ENCODE results near the gene ZFP36L1. TPM values are rescaled to one million over a fixed set of nuclear protein-coding genes. Genes with fewer than 3 reads are reported as not detected.
A peak's percentile ranks its signal among the peaks of the same experiment; 100 is the strongest.

ZFP36L1 gene
- total and polyA plus RNA-seq, 9 of the 15 experiments (the other 6 are each of a cell fraction or from before 2014, with no cell fraction given), result 1.3 to 26.6 (median 3.7) TPM

DNA sequence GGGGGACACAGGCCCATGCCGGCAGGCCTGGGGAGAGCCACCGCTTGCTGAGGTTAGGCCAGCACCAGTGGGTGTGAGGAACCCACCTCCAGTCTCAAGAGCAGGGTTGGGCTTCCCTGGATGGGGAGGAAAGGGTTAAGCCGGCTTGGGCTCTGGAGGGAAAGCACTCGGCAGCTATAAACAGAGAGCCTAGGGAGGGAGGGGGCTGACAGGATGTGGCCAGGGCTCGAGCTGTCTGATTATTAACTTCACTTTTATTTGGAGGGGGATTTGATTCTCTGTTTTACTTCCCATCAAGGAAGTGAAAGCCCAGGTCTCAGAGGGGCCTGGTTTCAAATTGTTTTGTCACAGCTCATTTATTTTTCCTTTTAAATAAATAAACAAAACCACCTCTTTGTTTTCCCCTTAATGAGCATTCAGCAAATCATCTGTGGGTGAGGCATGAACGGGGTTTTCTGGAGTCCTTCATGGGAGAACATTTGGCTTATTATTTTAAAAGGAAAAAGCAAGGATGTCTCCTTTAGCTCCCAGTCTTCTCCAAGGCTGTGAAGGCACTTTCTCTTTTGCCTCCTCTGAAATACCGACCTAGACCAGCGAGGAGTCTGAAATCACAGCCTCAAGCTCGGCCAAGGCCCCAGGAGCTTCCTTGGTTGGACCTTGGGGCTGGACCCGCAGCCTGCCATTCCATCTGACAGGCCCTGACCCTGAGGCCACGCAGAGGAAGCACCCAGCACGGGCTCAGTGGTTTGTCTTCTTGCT, 21.9 kb upstream of the ZFP36L1 start (continued):
- TF ChIP-seq, protein P1, sequence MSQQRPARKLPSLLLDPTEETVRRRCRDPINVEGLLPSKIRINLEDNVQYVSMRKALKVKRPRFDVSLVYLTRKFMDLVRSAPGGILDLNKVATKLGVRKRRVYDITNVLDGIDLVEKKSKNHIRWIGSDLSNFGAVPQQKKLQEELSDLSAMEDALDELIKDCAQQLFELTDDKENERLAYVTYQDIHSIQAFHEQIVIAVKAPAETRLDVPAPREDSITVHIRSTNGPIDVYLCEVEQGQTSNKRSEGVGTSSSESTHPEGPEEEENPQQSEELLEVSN (IDR thresholded peaks at IDR 0.05; ENCODE audit: borderline replicate concordance in 1 of 2, extremely low read depth in 1 of 2, insufficient read depth in 1 of 2, insufficient read length in 1 of 2, low read depth in 1 of 2, low read length in 1 of 2, poor library complexity in 1 of 2, severe bottlenecking in 1 of 2), result no peak
- TF ChIP-seq, protein P2, sequence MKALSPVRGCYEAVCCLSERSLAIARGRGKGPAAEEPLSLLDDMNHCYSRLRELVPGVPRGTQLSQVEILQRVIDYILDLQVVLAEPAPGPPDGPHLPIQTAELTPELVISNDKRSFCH (CRISPR knock-in tag; IDR thresholded peaks at IDR 0.05), result no peak
- TF ChIP-seq, protein P2 (tag; IDR thresholded peaks at IDR 0.05), result 0 out of 2 replicates have a peak, but pooled peaks have one; percentile 17
- TF ChIP-seq RBFOX2 (IDR thresholded peaks at IDR 0.05; ENCODE audit: low read depth, low read length), result peak; percentile 27; the same call in 1 of the 2 replicates
- TF ChIP-seq MTA2 (IDR thresholded peaks at IDR 0.05; ENCODE audit: low read depth), result 0 out of 2 replicates have a peak, but pooled peaks have one; percentile 29
- no peak for TF ChIP-seq PRPF4 (IDR thresholded peaks at IDR 0.05; ENCODE audit: insufficient read depth, low read depth, low read length, poor library complexity, severe bottlenecking)
- TF ChIP-seq, protein P3, sequence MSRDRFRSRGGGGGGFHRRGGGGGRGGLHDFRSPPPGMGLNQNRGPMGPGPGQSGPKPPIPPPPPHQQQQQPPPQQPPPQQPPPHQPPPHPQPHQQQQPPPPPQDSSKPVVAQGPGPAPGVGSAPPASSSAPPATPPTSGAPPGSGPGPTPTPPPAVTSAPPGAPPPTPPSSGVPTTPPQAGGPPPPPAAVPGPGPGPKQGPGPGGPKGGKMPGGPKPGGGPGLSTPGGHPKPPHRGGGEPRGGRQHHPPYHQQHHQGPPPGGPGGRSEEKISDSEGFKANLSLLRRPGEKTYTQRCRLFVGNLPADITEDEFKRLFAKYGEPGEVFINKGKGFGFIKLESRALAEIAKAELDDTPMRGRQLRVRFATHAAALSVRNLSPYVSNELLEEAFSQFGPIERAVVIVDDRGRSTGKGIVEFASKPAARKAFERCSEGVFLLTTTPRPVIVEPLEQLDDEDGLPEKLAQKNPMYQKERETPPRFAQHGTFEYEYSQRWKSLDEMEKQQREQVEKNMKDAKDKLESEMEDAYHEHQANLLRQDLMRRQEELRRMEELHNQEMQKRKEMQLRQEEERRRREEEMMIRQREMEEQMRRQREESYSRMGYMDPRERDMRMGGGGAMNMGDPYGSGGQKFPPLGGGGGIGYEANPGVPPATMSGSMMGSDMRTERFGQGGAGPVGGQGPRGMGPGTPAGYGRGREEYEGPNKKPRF (IDR thresholded peaks at IDR 0.05; ENCODE audit: low read depth, low read length), result no peak
- peak in 1 of 2 experiments; percentile 39; a peak in 1 of 4 replicates for TF ChIP-seq MAZ (CRISPR knock-in tag; conservative IDR thresholded peaks at IDR 0.05 in 1 of 2, IDR thresholded peaks at IDR 0.05 in 1 of 2)
- TF ChIP-seq ZNF639 (CRISPR knock-in tag; conservative IDR thresholded peaks at IDR 0.05 in 1 of 2, IDR thresholded peaks at IDR 0.05 in 1 of 2), result 0 out of 4 replicates have a peak, but pooled peaks of 1 of the 2 experiments have one; percentile 29
- no peak for TF ChIP-seq FOS (IDR thresholded peaks at IDR 0.05; ENCODE audit: extremely low read depth, insufficient read length)
- no peak for TF ChIP-seq HLTF (IDR thresholded peaks at IDR 0.05)
- no peak for TF ChIP-seq TCF7L2 (IDR thresholded peaks at IDR 0.05; ENCODE audit: low read depth, low read length)
- 0 out of 2 replicates have a peak, but pooled peaks have one; percentile 12 for TF ChIP-seq VEZF1 (CRISPR knock-in tag; IDR thresholded peaks at IDR 0.05)
- TF ChIP-seq THRAP3 (IDR thresholded peaks at IDR 0.05; ENCODE audit: borderline replicate concordance), result no peak
- TF ChIP-seq, protein P4, sequence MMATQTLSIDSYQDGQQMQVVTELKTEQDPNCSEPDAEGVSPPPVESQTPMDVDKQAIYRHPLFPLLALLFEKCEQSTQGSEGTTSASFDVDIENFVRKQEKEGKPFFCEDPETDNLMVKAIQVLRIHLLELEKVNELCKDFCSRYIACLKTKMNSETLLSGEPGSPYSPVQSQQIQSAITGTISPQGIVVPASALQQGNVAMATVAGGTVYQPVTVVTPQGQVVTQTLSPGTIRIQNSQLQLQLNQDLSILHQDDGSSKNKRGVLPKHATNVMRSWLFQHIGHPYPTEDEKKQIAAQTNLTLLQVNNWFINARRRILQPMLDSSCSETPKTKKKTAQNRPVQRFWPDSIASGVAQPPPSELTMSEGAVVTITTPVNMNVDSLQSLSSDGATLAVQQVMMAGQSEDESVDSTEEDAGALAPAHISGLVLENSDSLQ (IDR thresholded peaks at IDR 0.05), result no peak
- TF ChIP-seq ELK3 (CRISPR knock-in tag; IDR thresholded peaks at IDR 0.05), result no peak
